H1 (cell line): ENCODE results near the gene CTH. TPM values are rescaled to one million over a fixed set of nuclear protein-coding genes. Genes with fewer than 3 reads are reported as not detected.

ENCODE experiments used
- SP2 ChIP-seq: IDR thresholded peaks from 2 replicates; pipeline ENCODE4 v1.6.1; 2012; ENCODE audit warnings: mild to moderate bottlenecking, low read length, inconsistent platforms
- polyA plus RNA-seq, 7 experiments: library from polyadenylated mRNA; depleted of rRNA in 3 of 7; stranded (reverse) in 5 of 7; unstranded in 2 of 7; fragments of >200 nt in 5 of 7; fragments of 200-250 nt in 2 of 7; gene quantifications; 1 replicate in 5 of 7; 2 replicates in 1 of 7; 4 replicates in 1 of 7; pipeline versions ENCODE4 v1.2.1 to v1.2.3, GENCODE V29; 2011 to 2013; ENCODE audit warnings: missing spikeins in 2 of 7, mixed read lengths in 2 of 7
- total RNA-seq: library from RNA; stranded (reverse); fragmentation: NEBNext Ultra II Directional; extraction: Animal tissue kit (Norgen Biotek cat#: 25700); gene quantifications from 2 replicates; pipeline ENCODE4 v1.2.1, GENCODE V29; 2021

CTH gene
- total and polyA plus RNA-seq, 2 of the 8 experiments (the other 6 are each of a cell fraction or from before 2014, with no cell fraction given) = 31.7 to 33.2 TPM

GRCh38 chr1:70384542-70384941, 26.5 kb upstream of the CTH start (continued):
- no peak for TF ChIP-seq SP2
